Fibroblast of pulmonary artery (primary cell): Measurements from ENCODE around the gene ABCB11.
A peak's percentile ranks its signal among the peaks of the same experiment; 100 is the strongest.

ENCODE experiments used
- DNase-seq: peaks from one replicate; pipeline ENCODE4 v3.0.0-alpha.2; 2010; ENCODE audit warnings: low read depth
- H3K4me3 ChIP-seq: replicated peaks from 2 replicates; pipeline ENCODE4 v1.5.1; 2011; ENCODE audit warnings: low read depth, mild to moderate bottlenecking, control low read depth, low read length, moderate library complexity
- CTCF ChIP-seq: IDR thresholded peaks from 2 replicates; pipeline ENCODE4 v1.5.1; 2011; ENCODE audit warnings: mild to moderate bottlenecking, control low read depth, low read length, inconsistent platforms; ENCODE audit errors: missing control alignments

The ABCB11 gene

GRCh38 chr2:168920504-168921157 lies 110.5 kb downstream of the ABCB11 start:
- no peak overlapping the region for H3K4me3 ChIP-seq
- TF ChIP-seq CTCF: peak; percentile 48
- peak; percentile 63 for DNase-seq

GRCh38 chr2:168916331-168916675 lies 114.8 kb downstream of the ABCB11 start:
- no peak for DNase-seq
- no peak for TF ChIP-seq CTCF
- H3K4me3 ChIP-seq: no peak overlapping the region

GRCh38 chr2:168915441-168916330 lies 115.4 kb downstream of the ABCB11 start:
- no peak for DNase-seq
- no peak for TF ChIP-seq CTCF
- no peak overlapping the region for H3K4me3 ChIP-seq

GRCh38 chr2:168913495-168913894 lies 117.6 kb downstream of the ABCB11 start:
- DNase-seq: no peak
- H3K4me3 ChIP-seq: no peak overlapping the region
- TF ChIP-seq CTCF: no peak

- DNase-seq: peak; percentile 31
- H3K4me3 ChIP-seq: peak overlapping the region; percentile 21
- TF ChIP-seq CTCF: no peak
These were observed 118.2 kb downstream of the ABCB11 start for GRCh38 chr2:168912901-168913369.

GRCh38 chr2:168912466-168912865 lies 118.7 kb downstream of the ABCB11 start:
- H3K4me3 ChIP-seq: peak overlapping the region; percentile 21
- TF ChIP-seq CTCF: no peak
- DNase-seq: no peak
